Activated CD4-positive, CD25-positive, alpha-beta regulatory T cell (primary cell): ENCODE data around the gene UCHL5.
A peak's percentile ranks its signal among the peaks of the same experiment; 100 is the strongest.

Experiments used
- DNase-seq, 4 experiments: peaks; one replicate each; lab custom pipeline; 2025; lab: John Stamatoyannopoulos, UW

UCHL5 gene, protein sequence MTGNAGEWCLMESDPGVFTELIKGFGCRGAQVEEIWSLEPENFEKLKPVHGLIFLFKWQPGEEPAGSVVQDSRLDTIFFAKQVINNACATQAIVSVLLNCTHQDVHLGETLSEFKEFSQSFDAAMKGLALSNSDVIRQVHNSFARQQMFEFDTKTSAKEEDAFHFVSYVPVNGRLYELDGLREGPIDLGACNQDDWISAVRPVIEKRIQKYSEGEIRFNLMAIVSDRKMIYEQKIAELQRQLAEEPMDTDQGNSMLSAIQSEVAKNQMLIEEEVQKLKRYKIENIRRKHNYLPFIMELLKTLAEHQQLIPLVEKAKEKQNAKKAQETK

DNA sequence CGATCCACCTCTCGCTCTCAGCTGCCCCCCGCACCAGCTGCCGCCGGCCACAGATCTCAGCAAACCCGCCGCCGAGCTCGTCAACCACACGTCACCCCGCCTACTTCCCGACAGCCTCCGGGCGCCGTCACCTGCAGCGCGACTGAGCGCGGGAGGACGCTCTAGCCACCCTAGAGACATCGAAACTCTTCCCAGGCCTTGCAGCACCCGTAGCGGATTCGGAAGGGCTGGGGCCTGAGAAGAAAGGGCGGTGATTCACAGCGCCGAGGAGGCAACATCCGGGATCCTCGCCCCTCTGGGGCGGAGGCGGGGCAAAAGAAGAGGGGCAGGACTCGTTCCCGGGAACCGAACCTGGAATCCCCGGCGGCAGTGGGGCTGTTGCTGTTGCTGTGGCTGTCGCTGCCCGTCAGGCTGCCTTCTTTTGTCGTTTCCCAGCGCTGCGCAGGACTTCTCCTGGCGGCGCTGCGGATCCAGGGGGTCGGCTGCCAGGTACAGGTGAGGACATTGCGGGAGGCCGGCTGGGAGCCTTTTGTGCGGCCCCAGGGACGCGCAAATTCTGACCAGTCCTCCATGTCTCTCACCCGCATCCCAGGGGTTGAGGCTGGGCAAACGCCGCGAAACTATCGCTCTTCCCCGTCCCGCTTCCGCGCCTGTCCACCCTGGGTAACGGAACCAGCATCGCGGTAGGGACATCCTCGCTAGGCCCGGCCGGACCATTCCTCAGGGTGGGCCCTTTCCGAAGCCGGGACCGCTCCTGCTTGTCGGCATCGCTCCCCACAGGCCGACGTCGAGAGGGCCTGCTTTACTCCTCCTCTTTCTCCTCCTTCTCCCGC lies at the start of gene UCHL5, which contains the start of gene RO60:
UCHL5 (minus strand) TSS at position 79 of the 833 bp plus-strand sequence. CDS start 100 bp downstream, outside the sequence.
RO60 (plus strand) TSS at position 331 of the 833 bp plus-strand sequence. CDS start 9,443 bp downstream, outside the sequence.
- peak; percentile 81 to 87 (median 86) for DNase-seq

DNA sequence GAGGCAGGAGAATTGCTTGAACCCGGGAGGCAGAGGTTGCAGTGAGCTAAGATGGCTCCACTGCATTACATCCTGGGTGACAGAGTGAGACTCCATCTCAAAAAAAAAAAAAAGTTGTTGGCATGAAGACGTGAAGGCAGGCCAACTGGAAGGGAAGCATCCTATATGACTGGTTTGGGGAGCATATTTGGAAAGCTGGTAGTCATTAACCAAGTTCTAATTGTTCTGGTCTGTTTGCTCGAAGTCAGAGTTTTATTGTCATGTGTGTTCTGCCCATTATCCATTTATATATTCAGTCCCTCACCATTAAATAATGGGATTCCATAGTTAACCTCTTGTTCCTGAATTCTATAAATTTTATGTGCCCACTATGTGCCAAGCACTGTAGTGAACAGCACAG lies 49.3 kb upstream of the UCHL5 start:
- DNase-seq = no peak

DNA sequence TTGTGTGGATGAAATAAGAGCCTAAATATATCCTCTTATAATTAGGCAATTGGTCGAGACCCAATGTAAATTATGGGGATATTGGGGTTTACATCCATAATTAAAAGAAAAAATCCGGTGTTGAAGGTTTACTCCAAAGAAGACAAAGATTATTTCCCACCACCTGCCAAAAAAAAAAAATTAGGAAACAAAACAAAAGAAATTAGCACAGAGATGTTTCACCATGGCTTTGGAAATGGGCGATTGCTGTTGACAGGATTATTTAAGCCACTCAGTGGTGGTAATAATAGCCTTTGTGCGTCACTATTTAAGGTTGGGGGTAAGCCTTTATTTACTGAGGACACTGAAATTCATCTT lies 46.6 kb upstream of the UCHL5 start:
- no peak for DNase-seq

DNA sequence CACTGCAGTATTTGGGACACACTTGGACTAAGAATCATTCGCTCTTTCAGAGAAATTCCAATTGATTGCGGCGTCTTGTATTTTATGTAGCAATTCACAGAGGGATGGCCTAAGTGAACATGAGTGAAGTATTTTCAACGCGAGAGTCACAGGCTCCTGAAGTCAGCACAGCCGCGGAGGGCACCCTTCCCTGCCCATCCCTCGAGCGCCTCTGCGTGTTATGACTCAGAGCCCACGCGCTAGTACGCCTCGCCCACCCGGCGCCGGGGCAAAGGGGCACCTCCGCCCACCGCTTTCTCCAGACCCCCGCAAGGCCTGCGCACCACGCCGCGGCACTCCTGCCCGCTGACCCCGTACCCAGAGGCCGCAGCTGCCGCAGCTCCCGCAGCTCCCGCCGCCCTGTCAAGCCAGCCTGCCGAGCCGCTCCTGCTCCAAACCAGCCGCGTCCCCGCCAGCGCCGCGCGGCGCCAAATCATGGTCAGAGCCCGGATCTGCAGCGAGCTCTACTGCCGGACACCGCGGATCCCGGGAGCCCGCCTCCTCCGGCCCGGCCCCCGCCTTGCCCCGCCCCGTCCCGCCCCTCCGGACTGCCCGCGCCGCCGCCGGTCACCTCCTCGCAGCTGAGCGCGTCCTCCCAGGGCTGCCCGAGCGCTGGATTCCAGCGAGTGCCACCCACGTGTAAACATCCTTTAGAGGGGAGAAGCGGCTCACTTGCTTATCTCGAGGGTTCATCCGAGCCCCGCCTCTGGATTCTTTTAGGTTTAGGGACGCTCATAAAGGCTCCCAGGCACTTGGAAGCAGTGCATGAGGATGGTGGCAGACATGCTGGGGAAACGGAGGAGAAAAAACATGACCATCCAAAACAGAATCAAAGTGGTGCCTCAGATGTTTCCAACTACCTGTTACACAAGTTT lies 46.0 kb upstream of the UCHL5 start, which contains the start of gene GLRX2:
GLRX2 (minus strand) TSS at position 508 of the 914 bp plus-strand sequence; CDS start at position 476, 32 bp downstream.
- DNase-seq = peak; percentile 29 to 39 (median 35)

DNA sequence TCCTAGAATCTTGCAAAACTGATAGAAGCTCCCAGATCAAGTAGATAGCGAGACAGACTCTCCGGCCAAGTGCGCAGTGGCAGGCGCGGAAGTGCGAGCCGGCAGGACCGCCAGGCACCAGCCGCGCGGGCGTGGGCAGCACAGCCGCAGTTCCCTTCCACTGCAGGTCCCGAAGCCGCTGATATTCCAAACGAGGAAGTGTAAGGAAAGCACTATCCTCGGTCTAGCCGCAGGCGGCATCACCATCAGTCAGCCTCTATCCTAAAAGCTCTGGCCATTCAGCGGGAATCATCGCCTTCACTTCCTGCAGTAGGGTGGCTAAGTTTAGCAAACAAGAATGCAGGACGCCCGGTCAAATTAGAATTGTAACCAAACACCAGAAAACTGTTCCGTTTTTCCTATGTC lies 45.3 kb upstream of the UCHL5 start:
- DNase-seq = no peak

DNA sequence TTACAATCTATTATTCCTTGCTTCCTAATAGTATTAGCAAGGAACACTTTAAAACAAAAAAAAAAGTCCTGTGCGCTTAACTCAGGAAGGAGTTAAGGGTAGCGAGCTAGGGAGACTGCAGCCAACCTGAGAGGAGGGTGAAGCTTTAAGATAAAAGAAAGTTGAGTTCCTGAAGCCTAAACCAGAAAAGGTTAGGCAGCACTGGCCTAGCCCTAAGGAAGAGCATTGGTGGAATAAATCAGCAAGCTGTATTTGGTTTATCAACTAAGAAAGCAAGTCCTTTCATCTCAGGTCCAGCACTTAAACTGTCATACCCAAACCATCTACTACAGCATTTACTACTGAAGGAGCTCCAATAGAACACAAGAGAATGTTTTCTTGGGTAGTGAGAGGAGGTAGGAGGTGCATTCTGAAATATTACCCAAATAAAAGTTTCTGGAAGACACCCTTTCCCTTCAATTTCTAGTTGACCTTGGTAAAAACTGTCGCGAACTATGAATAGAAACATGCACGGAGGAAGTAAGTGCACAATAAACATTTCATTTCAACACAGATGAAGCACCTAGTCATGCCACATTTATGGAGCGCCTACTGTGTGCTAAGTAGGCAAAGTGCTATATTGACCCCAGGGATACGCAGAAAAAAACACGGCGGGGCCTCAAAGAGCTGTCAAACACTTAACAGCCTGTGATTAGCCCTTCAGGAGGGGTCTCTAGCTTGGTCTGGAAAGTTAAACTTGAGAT lies 44.8 kb upstream of the UCHL5 start:
- DNase-seq = no peak

DNA sequence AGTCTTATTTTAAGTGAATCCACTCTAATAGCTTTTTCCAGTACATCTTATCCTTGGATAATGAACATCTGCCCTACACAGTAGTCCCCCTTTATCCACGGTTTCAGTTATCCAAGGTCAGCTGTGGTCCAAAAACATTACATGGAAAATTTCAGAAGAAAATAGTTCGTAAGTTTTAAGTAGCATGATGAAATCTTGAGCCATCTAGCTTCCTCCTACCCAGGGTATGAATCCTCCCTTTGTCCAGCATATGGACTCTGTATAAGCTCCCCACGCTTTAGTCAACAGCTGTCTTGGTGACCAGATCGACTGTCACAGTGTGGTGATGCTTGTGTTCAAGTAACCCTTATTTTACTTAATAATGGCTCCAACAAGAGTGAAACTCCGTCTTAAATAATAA lies 43.5 kb upstream of the UCHL5 start:
- no peak for DNase-seq

DNA sequence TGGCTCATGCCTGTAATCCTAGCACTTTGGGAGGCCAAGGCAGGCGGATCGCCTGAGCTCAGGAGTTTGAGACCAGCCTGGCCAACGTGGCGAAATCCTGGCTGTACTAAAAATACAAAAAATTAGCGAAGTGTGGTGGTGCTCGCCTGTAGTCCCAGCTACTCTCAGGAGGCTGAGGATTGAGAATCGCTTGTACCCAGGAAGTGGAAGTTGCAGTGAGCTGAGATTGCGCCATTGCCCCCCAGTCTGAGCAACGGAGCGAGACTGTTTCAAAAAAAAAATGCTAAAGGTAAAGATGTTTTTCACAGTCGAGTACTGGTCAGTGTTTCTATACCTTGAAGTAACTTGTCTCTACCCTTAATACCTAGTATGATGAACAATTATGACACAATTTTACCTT lies 35.0 kb upstream of the UCHL5 start:
- no peak for DNase-seq

DNA sequence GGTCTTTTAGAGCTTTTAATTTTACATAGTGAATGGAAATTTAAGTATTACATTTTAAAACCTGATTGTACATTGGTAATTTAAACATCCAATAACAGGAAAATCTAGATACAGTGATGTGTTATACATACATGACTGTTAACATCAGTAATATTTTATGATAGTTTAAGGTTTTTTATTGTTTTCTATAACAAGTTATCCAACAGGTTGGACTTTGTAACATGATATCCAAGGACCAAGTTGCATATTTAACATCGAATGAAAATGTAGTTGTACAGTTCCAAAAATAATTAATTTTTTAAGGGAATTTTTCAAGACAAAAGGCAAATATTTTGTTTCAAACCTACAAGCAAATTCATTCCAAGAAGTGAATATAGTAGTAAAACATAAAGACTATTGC lies 31.7 kb upstream of the UCHL5 start:
- DNase-seq = no peak

DNA sequence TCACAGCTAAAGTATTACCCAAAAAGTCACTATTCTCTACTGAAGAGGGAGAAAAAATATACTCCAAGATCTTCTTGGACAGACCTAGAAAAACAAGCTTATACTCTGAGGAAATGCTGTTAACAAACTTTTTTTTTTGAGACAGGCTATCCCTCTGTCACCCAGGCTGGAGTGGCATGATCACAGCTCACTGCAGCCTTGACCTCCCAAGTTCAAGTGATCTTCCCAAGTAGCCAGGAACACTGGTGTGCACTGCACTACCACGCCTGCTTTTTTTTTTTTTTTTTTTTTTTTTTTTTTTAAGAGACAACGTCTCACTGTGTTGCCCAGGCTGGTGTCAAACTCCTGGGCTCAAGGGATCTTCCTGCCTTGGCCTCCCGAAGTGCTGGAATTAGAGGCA lies 28.7 kb upstream of the UCHL5 start:
- no peak for DNase-seq

DNA sequence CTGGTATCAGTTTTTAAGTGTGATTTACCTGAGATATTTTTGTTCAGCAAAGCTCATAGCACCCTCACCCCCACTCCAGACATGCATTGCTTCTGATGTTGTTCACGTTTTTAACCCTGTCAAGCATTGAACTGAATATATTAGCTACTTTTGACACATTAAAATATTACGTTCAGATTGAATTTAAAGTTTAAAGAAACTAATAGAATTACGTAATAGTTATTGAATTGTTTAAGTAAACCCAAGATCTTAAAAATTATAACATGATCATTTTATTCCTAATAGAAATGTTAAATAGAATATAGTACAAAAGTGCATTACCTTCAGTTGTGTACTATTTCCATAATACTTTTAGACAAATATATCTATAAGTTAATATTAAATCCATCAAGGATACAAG lies 27.2 kb upstream of the UCHL5 start:
- no peak for DNase-seq

DNA sequence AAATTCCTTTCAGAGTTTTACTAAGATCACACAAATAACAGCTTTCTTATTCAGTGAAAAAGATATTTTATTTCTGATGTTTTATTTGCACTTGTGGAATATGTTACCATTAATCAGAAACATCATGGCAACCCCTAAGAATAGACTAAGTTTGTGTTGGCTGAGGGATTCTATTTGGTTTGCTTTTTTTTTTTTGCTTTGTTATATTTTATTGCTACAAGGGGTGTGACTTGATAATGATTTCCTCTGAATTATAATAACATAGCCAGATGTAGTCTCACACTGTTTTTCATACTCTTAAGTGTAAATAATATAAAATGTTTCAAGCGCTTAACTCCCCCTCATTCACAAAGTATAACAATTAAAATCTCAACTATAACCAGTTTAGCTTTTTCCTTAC lies 26.1 kb upstream of the UCHL5 start:
- no peak for DNase-seq

DNA sequence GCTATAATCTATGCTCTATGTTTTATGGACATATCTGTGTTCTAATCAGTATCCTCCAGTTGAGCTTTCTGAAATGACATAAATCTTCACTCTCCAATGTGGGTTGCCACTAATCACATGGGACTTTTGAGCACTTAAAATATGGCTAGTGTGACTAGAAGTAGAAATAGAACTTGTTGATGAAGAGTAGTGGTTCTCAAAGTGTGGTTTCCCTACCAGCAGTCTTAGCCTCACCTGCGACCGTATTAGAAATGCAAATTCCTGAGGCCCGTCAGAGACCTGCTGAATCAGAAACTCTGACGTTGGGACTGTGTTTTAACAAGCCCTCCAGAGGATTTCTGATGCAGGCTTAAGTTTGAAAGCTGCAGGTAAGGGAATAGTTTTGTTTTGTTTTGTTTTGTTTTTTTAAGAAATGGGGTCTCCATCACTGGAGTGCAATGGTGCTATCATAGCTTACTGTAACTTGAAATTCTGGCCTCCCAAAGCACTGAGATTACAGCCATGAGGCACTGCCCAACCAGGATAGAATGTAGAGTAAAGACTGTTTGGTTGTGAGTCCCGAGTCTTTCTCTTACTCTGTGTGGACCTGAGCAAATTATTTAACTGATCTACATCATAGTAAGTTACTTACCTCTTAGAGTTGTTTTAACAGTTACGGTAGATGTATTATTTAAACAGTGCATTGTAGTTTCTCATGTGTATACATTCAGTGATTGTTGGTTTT lies 24.4 kb upstream of the UCHL5 start:
- DNase-seq = no peak

DNA sequence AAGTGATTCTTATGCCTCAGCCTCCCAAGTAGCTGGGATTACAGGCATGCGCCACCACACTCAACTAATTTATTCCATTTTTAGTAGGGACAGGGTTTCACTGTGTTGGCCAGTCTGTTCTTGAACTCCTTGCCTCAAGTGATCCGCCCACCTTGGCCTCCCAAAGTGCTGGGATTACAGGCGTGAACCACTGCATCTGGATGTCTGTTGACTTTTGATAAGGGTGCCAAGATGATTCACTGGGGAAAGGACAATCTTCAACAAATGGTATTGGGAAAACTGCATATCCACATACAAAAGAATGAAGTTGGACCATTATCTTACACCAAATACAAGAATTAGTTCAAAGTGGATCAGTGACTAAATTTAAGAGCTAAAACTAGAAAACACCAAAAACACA lies 20.0 kb upstream of the UCHL5 start:
- no peak for DNase-seq

DNA sequence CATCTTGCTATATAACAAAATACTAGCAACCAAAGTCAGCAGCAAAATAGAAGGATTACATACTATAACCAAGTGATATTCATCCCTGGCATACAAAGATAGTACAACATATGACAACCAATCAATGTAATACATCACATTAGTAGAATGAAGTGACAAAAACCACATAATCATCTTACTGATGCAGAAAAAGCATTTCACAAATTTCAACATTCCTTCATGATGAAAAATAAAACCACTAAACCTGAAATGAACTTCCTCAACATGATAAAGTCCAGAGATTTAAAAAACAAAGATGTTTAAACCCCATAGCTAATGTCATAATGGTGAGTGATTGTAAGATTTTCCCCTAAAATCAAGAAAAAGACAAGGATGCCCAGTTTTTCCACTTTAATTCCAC lies 18.8 kb upstream of the UCHL5 start:
- no peak for DNase-seq

DNA sequence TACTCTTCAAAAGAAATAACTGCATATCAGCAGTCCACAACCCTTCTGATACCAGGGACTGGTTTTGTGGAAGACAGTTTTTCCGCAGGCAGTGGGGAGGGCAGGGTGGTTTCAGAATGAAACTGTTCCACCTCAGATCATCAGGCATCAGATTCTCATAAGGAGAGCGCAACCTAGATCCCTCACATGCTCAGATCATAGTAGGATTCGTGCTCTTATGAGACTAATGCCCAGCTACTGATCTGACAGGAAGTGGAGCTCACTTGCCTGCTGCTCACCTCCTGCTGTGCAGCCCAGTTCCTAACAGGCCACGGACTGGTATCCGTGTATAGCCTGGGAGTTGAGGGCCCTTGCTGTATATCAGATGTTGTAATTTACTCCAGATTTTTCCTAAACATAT lies 11.8 kb upstream of the UCHL5 start:
- DNase-seq = no peak

DNA sequence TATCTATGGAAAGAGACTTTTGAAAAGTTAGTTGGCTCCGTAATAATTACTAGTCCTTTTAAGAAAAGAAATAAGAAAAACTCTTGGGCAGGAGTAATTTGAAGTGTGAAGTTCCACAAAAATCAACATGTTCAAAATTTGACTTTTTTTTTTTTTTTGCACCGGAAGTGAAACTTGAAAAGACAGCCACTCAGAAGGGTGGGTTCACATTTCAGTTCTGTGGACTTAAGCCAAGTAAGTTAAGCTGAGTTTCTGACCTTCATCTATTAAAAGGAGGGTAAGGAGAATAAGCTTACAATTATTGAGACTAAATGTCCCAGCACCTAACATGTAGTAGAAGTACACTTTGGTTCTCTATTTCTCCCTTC lies 11.2 kb upstream of the UCHL5 start:
- no peak for DNase-seq

DNA sequence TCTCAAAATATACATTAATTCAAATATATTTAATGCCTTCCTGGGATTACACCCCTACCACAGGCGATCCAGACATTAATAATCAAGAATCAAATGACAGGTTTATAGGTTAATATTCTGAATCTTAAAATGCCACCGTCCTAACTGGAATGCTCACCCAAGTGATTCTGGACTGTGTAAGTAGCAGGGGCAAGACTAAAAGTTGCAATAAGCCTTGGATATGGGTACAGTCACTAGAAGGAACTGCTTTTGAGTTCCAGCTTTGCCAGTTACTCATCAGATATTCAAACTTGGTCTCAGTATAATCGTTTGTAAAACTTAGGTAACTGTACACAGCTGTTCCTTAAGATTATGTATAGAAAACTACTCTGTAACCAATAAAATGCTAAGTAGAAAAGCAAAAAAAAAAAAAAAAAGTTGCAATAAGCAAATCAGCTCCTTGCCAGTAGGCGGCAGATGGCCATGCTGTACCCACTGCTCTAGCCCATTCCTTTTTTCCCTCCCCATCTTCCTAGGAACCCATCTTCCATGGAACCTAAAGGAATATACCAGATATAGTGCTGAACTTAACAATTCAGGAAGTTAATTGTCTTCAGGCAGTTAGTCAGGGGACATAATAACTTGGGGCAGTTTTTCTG lies 10.7 kb upstream of the UCHL5 start:
- no peak for DNase-seq

DNA sequence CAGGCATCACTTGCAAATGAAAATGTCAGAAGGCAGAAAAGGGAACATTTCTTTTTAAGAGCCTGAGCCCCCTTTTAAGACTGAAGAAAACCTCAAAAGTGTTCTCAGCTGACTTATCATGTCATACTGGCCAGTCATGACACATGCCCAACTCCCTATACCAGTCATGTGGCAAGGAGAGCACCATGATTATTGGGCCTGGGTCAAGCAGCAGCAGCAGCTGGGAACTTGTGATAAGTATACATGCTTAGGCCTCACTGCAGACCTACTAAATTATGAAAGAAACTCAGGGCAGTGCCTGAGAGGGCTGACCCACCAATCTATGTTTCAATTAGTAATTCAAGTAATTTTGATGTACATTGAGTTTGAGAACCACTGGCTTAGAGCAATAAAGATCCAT lies 8.9 kb upstream of the UCHL5 start:
- DNase-seq = no peak

DNA sequence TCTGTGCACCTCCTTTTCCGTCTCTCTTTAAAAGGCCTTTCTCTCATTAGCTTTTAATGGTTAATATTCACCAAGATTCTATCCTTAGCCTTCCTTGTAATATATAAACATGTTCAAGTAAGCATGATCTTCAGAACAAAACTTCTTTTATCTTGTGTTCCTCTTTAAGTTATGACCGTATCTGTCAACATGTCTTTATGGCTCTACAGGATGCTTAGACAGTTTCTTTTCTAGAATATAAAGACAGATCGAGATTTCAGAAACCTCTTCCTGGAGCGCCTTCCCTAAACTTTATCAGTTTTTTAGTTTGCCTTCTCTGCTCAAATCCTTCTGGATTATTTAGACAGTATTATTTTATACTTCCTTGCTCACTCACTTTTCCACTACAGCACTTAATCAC lies 7.4 kb upstream of the UCHL5 start:
- no peak for DNase-seq
